Heart right ventricle (tissue), 16 donors: ENCODE measurements around the gene CT45A1. TPM values are rescaled to one million over a fixed set of nuclear protein-coding genes. Genes with fewer than 3 reads are reported as not detected.
"Not testable (repeated sequence)": the region's sequence is repeated elsewhere in the genome, so short reads cannot be mapped to it uniquely, and the experiment has no call there.

ENCODE experiments used
- ATAC-seq, 8 donors: fragments of 200-7000 bp; cut with Tn5 transposase; one replicate each; pipeline ENCODE4 v1.9.1; 2020; ENCODE audit warnings: mild to moderate bottlenecking in 8 of 8, moderate library complexity in 8 of 8, moderate number of reproducible peaks in 1 of 8
- DNase-seq, 2 donors: peaks; one replicate each; pipeline ENCODE4 v3.0.0-alpha.2; 2020
- H3K27ac ChIP-seq, 10 donors: fragments of 200-600 bp; sonication (generic) in 2 of 10; one replicate each; pipeline versions ENCODE4 v1.5.0 to v1.8.0; 2020 to 2022; ENCODE audit warnings: mild to moderate bottlenecking in 3 of 10
- H3K27me3 ChIP-seq, 7 donors: fragments of 200-600 bp; one replicate each; pipeline ENCODE4 v1.8.0; 2021 to 2022; ENCODE audit warnings: mild to moderate bottlenecking in 2 of 7
- H3K36me3 ChIP-seq, 9 donors: fragments of 200-600 bp; sonication (generic) in 1 of 9; one replicate each; pipeline versions ENCODE4 v1.5.0 to v1.8.0; 2020 to 2022; ENCODE audit warnings: mild to moderate bottlenecking in 2 of 9
- H3K4me1 ChIP-seq, 9 donors: fragments of 200-600 bp; sonication (generic) in 1 of 9; one replicate each; pipeline versions ENCODE4 v1.5.0 to v1.8.0; 2020 to 2022; ENCODE audit warnings: mild to moderate bottlenecking in 4 of 9
- H3K4me3 ChIP-seq, 10 donors: fragments of 200-600 bp; sonication (generic) in 2 of 10; one replicate each; pipeline versions ENCODE4 v1.5.0 to v1.8.0; 2020 to 2022; ENCODE audit warnings: mild to moderate bottlenecking in 7 of 10, moderate library complexity in 2 of 10
- H3K9me3 ChIP-seq, 11 donors: fragments of 200-600 bp in 10 of 11; sonication (generic) in 2 of 11; one replicate each; pipeline versions ENCODE4 v1.5.0 to v1.8.0; 2013 to 2022; ENCODE audit warnings: mild to moderate bottlenecking in 2 of 11, control low read depth in 1 of 11, moderate library complexity in 1 of 11
- CTCF ChIP-seq, 9 donors: fragments of 200-600 bp; sonication (generic) in 2 of 9; IDR thresholded peaks; one replicate each; pipeline versions ENCODE4 v1.5.0 to v1.8.0; 2021 to 2022; ENCODE audit warnings: antibody characterized with exemption in 9 of 9, mild to moderate bottlenecking in 5 of 9, moderate library complexity in 1 of 9
- WGBS, 2 donors: extraction: QIAGEN DNeasy Blood & Tissue Kit; methylation state at CpG; one replicate each; pipeline ENCODE4 v1.1.7; 2013; ENCODE audit warnings: inconsistent platforms in 1 of 2; 5-methylcytosine and 5-hydroxymethylcytosine counted together
- intact Hi-C, 10 donors: fragments of 100-400 bp; cut with DNase I; formaldehyde crosslinking; loops; one replicate each; pipeline versions ENCODE4 v1.11.1 to v1.14.2; 2022
- polyA plus RNA-seq, 2 donors: library from polyadenylated mRNA; stranded (reverse); fragments of 200-250 nt; gene quantifications; one replicate each; pipeline ENCODE4 v1.2.3, GENCODE V29; 2013
- total RNA-seq, 10 donors: library from RNA; stranded (reverse); fragmentation: NEBNext Ultra II Directional in 3 of 10; extraction: Animal tissue kit (Norgen Biotek cat#: 25700) in 3 of 10; gene quantifications; one replicate each; pipeline versions ENCODE4 v1.2.1 to v1.2.4, GENCODE V29; 2021 to 2023
- donor health status: Arrhythmogenic right ventricular cardiomyopathy.
- donor health status: ischemic (EF 13 %, LVEDD 7.1; RV severe dilation, severe dysfunction).
- donor health status: healthy with polysubstance abuse.
- donor health status: DM: no; HTN: yes; CAD: no.
- donor health status: DM: no; HTN: no; CAD: no.
- donor health status: ischemic (EF 25% LVEDD 6.9; RV normal size, moderate dysfunction).
- donor health status: ischemic (EF 25% LVEDD 5.7; RV mildly dilated, moderate dysfunction).
- donor health status: healthy.
- donor health status: DM: yes; HTN: yes; CAD: no.
- donor health status: Ischemic cardiomyopathy.
- donor health status: ischemic (EF 35%, LVEDD 5.7; RV mildly dilated, moderate dysfunction).
- donor health status: nonischemic (EF 11% LVEDD 7.7; RV severe dilation, severe dysfunction).
- donor health status: DM: yes; HTN: yes; CAD: no.
- donor health status: PGD.
- donor health status: ischemic (EF 29% LVEDD 5.4; RV normal size, mild dysfunction).
- donor health status: nonischemic (EF 23%, LVEDD 6.1; RV moderate dilation, normal function).

CT45A1 gene
- total and polyA plus RNA-seq, 12 donors, result not detected

- no peak for DNase-seq
- Histone ChIP-seq H3K4me1 (peaks cover 0 to 3% (median 0%) of the 10 kb centered on the region in 9 donors), H3K36me3 (no peaks in the 10 kb centered on the region), H3K27ac (no peak overlapping the region), H3K9me3 (no peaks in the 10 kb centered on the region), H3K27me3 (peaks cover 0 to 5% (median 0%) of the 10 kb centered on the region in 7 donors), H3K4me3 (no peak overlapping the region)
- intact Hi-C loops, result no loop called here
- no peak for TF ChIP-seq CTCF (IDR thresholded peaks at IDR 0.05)
- peak in 3 of 8 donors; percentile 35 to 82 (median 62) for ATAC-seq
Measured at GRCh38 chrX:135698924-135699323, 14.5 kb upstream of the CT45A1 start.

GRCh38 chrX:135707880-135708279, 5.6 kb upstream of the CT45A1 start:
- no peaks in the 10 kb centered on the region for H3K4me1 ChIP-seq
- H3K4me3 ChIP-seq, result no peak overlapping the region
- no peak for DNase-seq
- intact Hi-C loops, result no loop called here
- 51 to 56% methylated on average over 11 to 12 of the region's 12 CpGs for WGBS, 2 donors
- H3K27me3 ChIP-seq, result no peaks in the 10 kb centered on the region
- no peak for ATAC-seq
- TF ChIP-seq CTCF (IDR thresholded peaks at IDR 0.05), result peak in 3 of 9 donors; percentile 8 to 40 (median 8)
- H3K9me3 ChIP-seq, result no peaks in the 10 kb centered on the region
- H3K27ac ChIP-seq, result no peak overlapping the region
- no peaks in the 10 kb centered on the region for H3K36me3 ChIP-seq

- WGBS, 2 donors, result 87 to 89% methylated on average over 18 to 19 of the region's 20 CpGs
- no peak for ATAC-seq
Measured at GRCh38 chrX:135713795-135714194, 356 bp downstream of the CT45A1 start.

GRCh38 chrX:135734666-135735065, 21.2 kb downstream of the CT45A1 start:
- H3K27me3 ChIP-seq, H3K4me1 ChIP-seq, H3K9me3 ChIP-seq, H3K27ac ChIP-seq, ATAC-seq, intact Hi-C loops, H3K36me3 ChIP-seq, H3K4me3 ChIP-seq, DNase-seq: not testable (repeated sequence)
- WGBS, 2 donors, result 71 to 74% methylated on average over 5 of the region's 5 CpGs

More at GRCh38 chrX:135713795-135714194, 356 bp downstream of the CT45A1 start:
- H3K4me1 ChIP-seq, result no peaks in the 10 kb centered on the region
- no peak overlapping the region for H3K4me3 ChIP-seq
- H3K36me3 ChIP-seq, result no peaks in the 10 kb centered on the region
- intact Hi-C loops, result no loop called here
- no peak for DNase-seq
- H3K27me3 ChIP-seq, result no peaks in the 10 kb centered on the region
- no peaks in the 10 kb centered on the region for H3K9me3 ChIP-seq
- no peak overlapping the region for H3K27ac ChIP-seq
- TF ChIP-seq CTCF (IDR thresholded peaks at IDR 0.05), result no peak

GRCh38 chrX:135737366-135738071, 24.1 kb downstream of the CT45A1 start:
- no peak for TF ChIP-seq CTCF (IDR thresholded peaks at IDR 0.05)
- no peaks in the 10 kb centered on the region for H3K36me3 ChIP-seq
- H3K27me3 ChIP-seq, result no peaks in the 10 kb centered on the region
- no peak overlapping the region for H3K4me3 ChIP-seq
- H3K4me1 ChIP-seq, result no peaks in the 10 kb centered on the region
- DNase-seq (no peak), ATAC-seq (no peak)
- intact Hi-C loops, result no loop called here
- H3K27ac ChIP-seq, result no peak overlapping the region
- WGBS, 2 donors, result 36 to 47% methylated on average over 4 of the region's 4 CpGs
- H3K9me3 ChIP-seq, result no peaks in the 10 kb centered on the region
